IPS-NIHi11 (cell line): ENCODE results near the gene TRMT44.
"Not testable (repeated sequence)": the region's sequence is repeated elsewhere in the genome, so short reads cannot be mapped to it uniquely, and the experiment has no call there.

Experiments used
- DNase-seq: peaks from one replicate; pipeline ENCODE4 v3.0.0; 2012; ENCODE audit warnings: mixed read lengths, low spot score

The TRMT44 gene

GRCh38 chr4:8513080-8513479, 72.5 kb downstream of the TRMT44 start:
- not testable (repeated sequence) for DNase-seq

DNA sequence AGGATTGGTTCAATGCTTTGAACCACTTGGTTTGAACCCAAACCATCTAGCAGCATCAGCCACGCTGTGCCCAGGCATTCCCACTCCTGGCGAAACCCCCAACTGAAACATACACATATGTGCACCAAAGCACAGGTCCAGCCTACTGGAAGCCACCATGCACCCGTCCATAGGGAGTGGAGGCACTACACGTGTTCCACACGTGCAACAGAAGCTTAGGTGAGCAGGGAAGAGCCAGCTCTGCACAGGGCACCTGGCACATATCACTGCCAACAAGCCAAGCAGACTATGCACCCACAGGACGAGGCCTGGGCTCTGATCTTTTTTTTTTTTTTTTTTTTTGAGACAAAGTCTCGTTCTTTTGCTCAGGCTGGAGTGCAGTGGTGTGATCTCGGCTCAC, 73.4 kb downstream of the TRMT44 start:
- no peak for DNase-seq

DNA sequence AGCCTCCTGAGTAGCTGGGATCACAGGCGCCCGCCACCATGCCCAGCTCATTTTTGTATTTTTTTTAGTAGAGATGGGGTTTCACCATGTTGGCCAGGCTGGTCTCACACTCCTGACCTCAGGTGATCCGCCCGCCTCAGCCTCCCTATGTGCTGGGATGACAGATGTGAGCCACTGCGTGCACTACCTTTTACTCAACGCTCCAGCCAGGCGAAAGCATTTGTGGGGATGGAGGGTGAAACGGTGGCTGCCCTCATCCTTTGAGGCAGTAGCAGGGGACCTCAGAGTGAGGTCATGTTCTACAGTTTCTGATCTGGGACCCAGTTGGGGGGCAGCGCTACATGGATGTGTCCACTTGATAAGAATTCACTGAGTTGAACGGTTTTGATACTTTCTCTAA, 73.8 kb downstream of the TRMT44 start:
- no peak for DNase-seq

GRCh38 chr4:8515316-8516060, 74.9 kb downstream of the TRMT44 start:
- no peak for DNase-seq

GRCh38 chr4:8516061-8516573, 75.5 kb downstream of the TRMT44 start:
- DNase-seq = no peak

GRCh38 chr4:8516996-8517550, 76.5 kb downstream of the TRMT44 start:
- DNase-seq = no peak

GRCh38 chr4:8517946-8518345, 77.4 kb downstream of the TRMT44 start:
- DNase-seq = no peak

DNA sequence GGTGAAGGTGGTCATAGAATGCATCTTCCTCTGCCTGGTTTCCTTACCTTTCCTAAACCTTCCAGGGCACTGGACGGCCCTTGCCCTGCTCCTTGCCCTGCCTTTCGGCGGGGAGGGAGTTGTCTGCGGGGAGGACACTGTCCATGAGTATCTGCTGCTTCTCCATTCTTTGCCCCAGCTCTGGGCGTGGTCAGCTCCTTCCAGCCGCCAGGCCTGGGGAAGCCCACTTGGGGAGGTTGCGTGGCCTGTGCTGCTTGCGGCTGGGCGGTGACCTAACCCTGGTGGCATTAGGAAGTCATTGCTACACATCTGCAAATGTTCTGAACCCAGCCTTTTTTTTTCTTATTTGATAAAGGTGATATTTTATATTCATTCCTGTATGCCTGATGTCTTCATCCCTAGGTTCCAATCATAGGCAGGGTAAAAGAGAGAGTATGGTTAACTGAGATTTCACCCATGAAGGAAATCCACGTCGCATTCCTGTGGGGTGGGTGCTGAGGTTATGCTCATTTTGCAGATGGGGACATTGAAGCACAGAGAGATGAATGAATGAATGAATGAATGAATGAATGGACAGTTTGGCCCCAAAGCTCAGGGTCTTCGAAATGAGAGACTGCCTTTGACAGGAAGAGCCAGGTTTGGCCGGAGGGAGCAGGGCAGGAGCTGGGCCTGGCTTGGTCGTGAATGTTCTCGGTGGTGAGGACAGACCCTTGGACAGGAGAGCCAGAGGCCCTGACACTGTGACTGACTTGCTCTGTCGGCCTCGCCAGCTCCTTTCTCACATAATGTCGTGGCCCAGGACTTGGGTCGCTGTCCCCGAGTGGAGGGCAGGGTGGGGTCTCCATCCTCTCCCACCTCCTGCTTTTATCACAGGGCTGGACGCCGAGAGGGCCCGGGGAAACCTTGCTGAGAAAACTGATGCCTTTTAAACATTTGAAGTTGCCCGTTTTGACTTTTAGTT, 81.9 kb downstream of the TRMT44 start:
- no peak for DNase-seq

DNA sequence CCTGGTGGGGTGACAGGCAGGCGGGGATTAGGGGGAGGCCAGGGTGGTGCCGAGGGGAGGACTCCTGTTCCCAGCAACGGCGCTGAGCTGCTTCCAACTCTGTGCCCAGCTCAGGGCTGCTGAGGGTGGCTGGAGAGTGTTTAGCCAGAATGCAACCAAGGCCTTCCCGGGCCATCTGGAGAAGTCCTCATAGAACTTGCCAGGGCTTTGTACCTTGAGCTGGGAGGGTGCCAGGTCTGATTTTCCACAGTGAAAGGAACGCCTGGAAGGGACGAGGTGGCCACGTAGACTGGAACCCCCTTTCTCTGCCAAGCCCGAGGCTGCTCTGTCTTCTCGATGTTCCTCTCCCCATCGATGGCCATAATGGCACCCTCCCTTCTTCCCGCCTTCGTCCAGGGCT, 82.6 kb downstream of the TRMT44 start:
- DNase-seq = no peak

- DNase-seq = no peak
Measured at GRCh38 chr4:8523766-8524165, 83.2 kb downstream of the TRMT44 start.

- no peak for DNase-seq
Measured at GRCh38 chr4:8524595-8525382, 84.2 kb downstream of the TRMT44 start.

- DNase-seq = no peak
Measured at GRCh38 chr4:8525383-8526120, 85.0 kb downstream of the TRMT44 start.
